Thyroid gland (tissue), 4 donors: ENCODE measurements around the gene LCN2. TPM values are rescaled to one million over a fixed set of nuclear protein-coding genes. Genes with fewer than 3 reads are reported as not detected.
A peak's percentile ranks its signal among the peaks of the same experiment; 100 is the strongest.

ENCODE experiments used
- DNase-seq, 2 donors: peaks; one replicate each; pipeline ENCODE4 v3.0.0-alpha.2; 2019
- H3K27ac ChIP-seq, 3 donors: fragments of 200-600 bp; sonication (generic); 1 replicate in 2 of 3; 2 replicates in 1 of 3; pipeline ENCODE4 v1.5.1; 2016 to 2019; ENCODE audit warnings: mild to moderate bottlenecking in 1 of 3, moderate library complexity in 1 of 3
- H3K27me3 ChIP-seq: fragments of 200-600 bp; sonication (generic); one replicate; pipeline ENCODE4 v1.5.1; 2019
- H3K36me3 ChIP-seq, 2 donors: fragments of 200-600 bp; sonication (generic); one replicate each; pipeline ENCODE4 v1.5.1; 2016 to 2019
- H3K4me1 ChIP-seq, 2 donors: fragments of 200-600 bp; sonication (generic); one replicate each; pipeline ENCODE4 v1.5.1; 2017 to 2019
- H3K4me3 ChIP-seq, 3 donors: fragments of 200-600 bp; sonication (generic); replicated peaks in 1 of 3; 1 replicate in 2 of 3; 2 replicates in 1 of 3; pipeline ENCODE4 v1.5.1; 2016; ENCODE audit warnings: mild to moderate bottlenecking in 1 of 3
- H3K9me3 ChIP-seq: fragments of 200-600 bp; sonication (generic); one replicate; pipeline ENCODE4 v1.5.1; 2017
- CTCF ChIP-seq, 6 experiments: fragments of 200-600 bp in 3 of 6; fragments of 450-650 bp in 3 of 6; sonication (generic) in 3 of 6; IDR thresholded peaks; one replicate each; pipeline ENCODE4 v1.5.1; 2016 to 2019; ENCODE audit warnings: antibody characterized with exemption in 6 of 6, mild to moderate bottlenecking in 2 of 6, inconsistent platforms in 1 of 6, moderate library complexity in 1 of 6
- POLR2A ChIP-seq, 2 donors: fragments of 450-650 bp; IDR thresholded peaks; one replicate each; pipeline ENCODE4 v1.6.1; 2017; ENCODE audit warnings: antibody characterized with exemption in 2 of 2, mild to moderate bottlenecking in 2 of 2, moderate library complexity in 1 of 2
- WGBS, 2 donors: methylation state at CpG; one replicate each; pipeline ENCODE4 v1.1.5; 2017; 5-methylcytosine and 5-hydroxymethylcytosine counted together
- intact Hi-C: fragments of 100-400 bp; cut with DNase I; formaldehyde crosslinking; loops from one replicate; pipeline ENCODE4 v1.15.1; 2023
- total RNA-seq, 4 donors: library from RNA; depleted of rRNA; stranded (reverse); fragments of >200 nt; gene quantifications; one replicate each; pipeline ENCODE4 v1.2.3, GENCODE V29; 2016

The LCN2 gene
- 10 to 100 TPM in 1 of 4 donors, 1 to 10 TPM in 2, under 1 TPM in 1; 0.45 to 10.6 (median 2.5) TPM for total RNA-seq

GRCh38 chr9:128149001-128149701 is at the start of gene LCN2:
LCN2 (plus strand) TSS chr9:128149453; CDS start chr9:128149526, 73 bp downstream.
- peak; percentile 80 to 85 for DNase-seq
- Histone ChIP-seq H3K27ac (peak within 1 kb of the TSS in 2 of 3 donors; percentile 3 to 47), H3K4me3 (no peak within 1 kb of the TSS), H3K4me1 (peaks cover 16 to 33% of the 10 kb centered on the region in 2 donors), H3K9me3 (no peaks in the 10 kb centered on the region), H3K36me3 (no peaks in the 10 kb centered on the region), H3K27me3 (no peaks in the 10 kb centered on the region)
- intact Hi-C loops, result no loop called here
- TF ChIP-seq CTCF (IDR thresholded peaks at IDR 0.05) (no peak), POLR2A (IDR thresholded peaks at IDR 0.05) (no peak)
- WGBS, 2 donors, result 32 to 35% methylated on average over 9 of the region's 9 CpGs

DNA sequence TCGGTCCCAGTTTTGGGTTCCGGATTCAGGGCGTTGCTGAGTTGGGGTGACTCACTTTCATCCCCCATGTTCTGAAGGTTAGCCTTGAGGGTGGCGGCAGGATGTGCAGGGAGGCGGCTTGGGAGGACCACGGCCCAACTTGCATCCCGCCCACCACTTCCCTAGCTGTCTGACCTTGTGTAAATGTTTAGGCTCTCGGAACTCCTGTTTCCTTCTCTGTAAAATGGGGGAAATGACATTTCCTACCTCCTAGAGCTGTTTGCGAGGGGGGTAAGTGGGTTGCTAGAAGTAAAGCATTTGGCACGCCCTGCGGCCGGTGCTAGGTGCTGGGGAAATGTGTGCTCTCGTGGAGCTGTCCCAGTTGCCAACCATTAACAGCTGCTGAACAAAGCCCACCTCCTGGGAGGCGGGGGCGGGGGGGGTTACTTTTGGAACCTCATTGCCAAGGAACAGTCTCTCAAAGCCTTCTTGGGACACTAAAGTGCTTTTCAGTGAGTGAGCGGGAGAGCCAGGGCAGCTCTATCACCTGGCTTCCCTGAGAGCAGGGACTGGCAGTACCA is 49.2 kb upstream of the LCN2 start:
- DNase-seq, result peak; percentile 54 to 62
- intact Hi-C loops, result no loop called here
- Histone ChIP-seq H3K36me3 (peaks cover 9 to 16% of the 10 kb centered on the region in 2 donors), H3K4me3 (peak overlapping the region in 1 of 3 donors; percentile 44), H3K27me3 (no peaks in the 10 kb centered on the region), H3K9me3 (no peaks in the 10 kb centered on the region), H3K27ac (peak overlapping the region; percentile 93 to 100 (median 99)), H3K4me1 (peaks cover 73 to 85% of the 10 kb centered on the region in 2 donors)
- TF ChIP-seq POLR2A (IDR thresholded peaks at IDR 0.05), result peak in 1 of 2 donors; percentile 23
- no peak for TF ChIP-seq CTCF (IDR thresholded peaks at IDR 0.05)
- WGBS, 2 donors, result 69 to 70% methylated on average over 12 to 15 of the region's 16 CpGs

DNA sequence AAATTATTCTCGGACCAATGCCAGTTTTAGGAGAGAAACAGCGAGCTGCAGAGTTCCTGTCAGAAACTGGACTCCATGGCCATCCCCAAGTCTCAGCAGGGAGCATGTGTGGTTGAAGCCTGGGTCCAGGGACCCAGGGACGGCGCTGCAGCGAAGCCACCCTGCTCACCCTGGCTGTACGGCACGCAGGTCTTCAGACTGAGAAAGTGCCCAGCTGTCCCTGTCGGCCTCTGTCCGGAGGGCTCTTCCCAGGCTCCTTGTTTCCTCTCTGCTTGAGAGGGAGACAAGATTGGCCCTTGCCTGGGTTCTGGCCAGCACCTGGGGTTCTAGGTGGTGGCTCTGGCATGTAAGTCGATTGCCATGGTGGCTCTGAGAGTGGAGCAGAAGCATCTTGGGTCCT is 48.7 kb upstream of the LCN2 start:
- 44 to 82% methylated on average over 2 to 10 of the region's 10 CpGs for WGBS, 2 donors
- Histone ChIP-seq H3K36me3 (peaks cover 12 to 21% of the 10 kb centered on the region in 2 donors), H3K4me3 (no peak overlapping the region), H3K9me3 (no peaks in the 10 kb centered on the region), H3K27ac (peak overlapping the region; percentile 93 to 100 (median 99)), H3K27me3 (no peaks in the 10 kb centered on the region), H3K4me1 (peaks cover 74 to 79% of the 10 kb centered on the region in 2 donors)
- DNase-seq, result no peak
- TF ChIP-seq CTCF (IDR thresholded peaks at IDR 0.05) (no peak), POLR2A (IDR thresholded peaks at IDR 0.05) (no peak)
- intact Hi-C loops, result no loop called here

- DNase-seq, result peak; percentile 66 to 73
- Histone ChIP-seq H3K27ac (peak overlapping the region; percentile 93 to 100 (median 99)), H3K4me1 (peaks cover 74% of the 10 kb centered on the region in 2 donors), H3K36me3 (peaks cover 19 to 28% of the 10 kb centered on the region in 2 donors), H3K9me3 (no peaks in the 10 kb centered on the region), H3K27me3 (no peaks in the 10 kb centered on the region), H3K4me3 (no peak overlapping the region)
- intact Hi-C loops, result no loop called here
- TF ChIP-seq POLR2A (IDR thresholded peaks at IDR 0.05) (peak in 1 of 2 donors; percentile 24), CTCF (IDR thresholded peaks at IDR 0.05) (no peak)
- 42 to 47% methylated on average over 12 of the region's 12 CpGs for WGBS, 2 donors
These were observed 48.0 kb upstream of the LCN2 start for GRCh38 chr9:128101231-128101661.

- Histone ChIP-seq H3K4me1 (peaks cover 70 to 74% of the 10 kb centered on the region in 2 donors), H3K27ac (peak overlapping the region; percentile 93 to 100 (median 99)), H3K36me3 (peaks cover 24 to 32% of the 10 kb centered on the region in 2 donors), H3K4me3 (no peak overlapping the region), H3K27me3 (no peaks in the 10 kb centered on the region), H3K9me3 (no peaks in the 10 kb centered on the region)
- intact Hi-C loops, result no loop called here
- peak; percentile 36 to 51 for DNase-seq
- 63 to 88% methylated on average over 9 to 16 of the region's 20 CpGs for WGBS, 2 donors
- TF ChIP-seq CTCF (IDR thresholded peaks at IDR 0.05) (no peak), POLR2A (IDR thresholded peaks at IDR 0.05) (no peak)
These were observed 47.6 kb upstream of the LCN2 start for GRCh38 chr9:128101690-128102089.
